ENCODE results near the gene PFDN1.

DNA sequence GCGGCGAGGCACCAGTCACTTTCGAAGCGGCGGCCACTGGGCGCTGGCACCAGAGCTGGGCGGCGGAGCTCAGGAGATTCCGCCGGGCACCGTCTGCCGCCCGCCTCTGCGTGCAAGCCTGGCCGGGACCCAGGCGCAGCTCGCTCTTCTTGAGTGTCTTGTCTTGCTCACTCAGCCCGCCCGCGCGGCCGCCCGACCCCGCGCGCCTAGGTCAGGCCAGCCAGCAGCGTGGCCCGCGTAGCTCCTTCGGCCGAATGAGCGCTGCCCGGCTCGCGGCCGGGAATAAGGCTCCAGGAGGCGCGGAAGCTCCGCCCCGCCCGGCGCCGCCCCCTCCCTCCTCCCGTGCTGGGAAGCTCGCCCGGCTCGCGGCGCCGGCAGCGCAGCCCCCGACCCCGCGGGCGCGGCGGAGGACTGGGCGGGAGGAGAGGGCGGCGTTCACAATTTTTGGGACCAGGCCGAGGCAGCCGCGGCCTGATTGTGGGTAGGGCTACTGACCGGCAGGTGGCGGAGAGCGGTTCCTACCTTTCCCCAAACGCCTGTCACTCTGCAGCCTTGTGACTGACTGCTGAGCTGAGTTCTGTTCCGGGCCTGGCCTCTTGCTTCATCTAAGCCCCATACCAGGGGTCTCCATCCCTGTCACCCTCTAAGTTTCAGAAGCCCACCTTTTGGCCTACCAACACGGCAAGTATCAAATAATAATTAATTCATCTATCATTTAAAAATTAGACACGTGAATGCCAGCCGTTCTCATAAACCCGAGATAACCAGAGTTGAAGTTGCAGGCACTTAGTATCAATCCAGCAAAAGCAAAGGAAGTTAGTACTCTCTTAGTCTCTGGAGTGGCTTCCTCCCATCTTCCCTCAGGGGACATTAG is 43.7 kb upstream of the PFDN1 start, which contains the start of gene HBEGF:
- TF ChIP-seq, protein P1, sequence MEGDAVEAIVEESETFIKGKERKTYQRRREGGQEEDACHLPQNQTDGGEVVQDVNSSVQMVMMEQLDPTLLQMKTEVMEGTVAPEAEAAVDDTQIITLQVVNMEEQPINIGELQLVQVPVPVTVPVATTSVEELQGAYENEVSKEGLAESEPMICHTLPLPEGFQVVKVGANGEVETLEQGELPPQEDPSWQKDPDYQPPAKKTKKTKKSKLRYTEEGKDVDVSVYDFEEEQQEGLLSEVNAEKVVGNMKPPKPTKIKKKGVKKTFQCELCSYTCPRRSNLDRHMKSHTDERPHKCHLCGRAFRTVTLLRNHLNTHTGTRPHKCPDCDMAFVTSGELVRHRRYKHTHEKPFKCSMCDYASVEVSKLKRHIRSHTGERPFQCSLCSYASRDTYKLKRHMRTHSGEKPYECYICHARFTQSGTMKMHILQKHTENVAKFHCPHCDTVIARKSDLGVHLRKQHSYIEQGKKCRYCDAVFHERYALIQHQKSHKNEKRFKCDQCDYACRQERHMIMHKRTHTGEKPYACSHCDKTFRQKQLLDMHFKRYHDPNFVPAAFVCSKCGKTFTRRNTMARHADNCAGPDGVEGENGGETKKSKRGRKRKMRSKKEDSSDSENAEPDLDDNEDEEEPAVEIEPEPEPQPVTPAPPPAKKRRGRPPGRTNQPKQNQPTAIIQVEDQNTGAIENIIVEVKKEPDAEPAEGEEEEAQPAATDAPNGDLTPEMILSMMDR (IDR thresholded peaks at IDR 0.05; ENCODE audit: low read depth, low read length, missing input control): peak; percentile 65
- TF ChIP-seq TAF1 (conservative IDR thresholded peaks at IDR 0.05) (no peak), RAD21 (IDR thresholded peaks at IDR 0.05) (peak in 1 of 2 donors; percentile 73), GABPA (IDR thresholded peaks at IDR 0.05 in 1 of 2, conservative IDR thresholded peaks at IDR 0.05 in 1 of 2) (no peak), FOXA1 (IDR thresholded peaks at IDR 0.05) (no peak)
